ENCODE measurements around the gene LHCGR.

GRCh38 chr2:48760826-48761225 is 5.3 kb upstream of the LHCGR start:
- no peak for TF ChIP-seq CTCF (IDR thresholded peaks at IDR 0.05)
- TF ChIP-seq POLR2AphosphoS5 (IDR thresholded peaks at IDR 0.05; ENCODE audit: low read depth, low read length), result no peak
- TF ChIP-seq REST (IDR thresholded peaks at IDR 0.05; ENCODE audit: insufficient read depth in 1 of 2, low read depth in 2 of 2, low read length in 1 of 2), result no peak
- TF ChIP-seq TCF7L2 (IDR thresholded peaks at IDR 0.05; ENCODE audit: low read depth, low read length), result no peak
- TF ChIP-seq SIN3A (IDR thresholded peaks at IDR 0.05; ENCODE audit: borderline replicate concordance, insufficient read depth, low read depth, low read length), result no peak
